ENCODE results near the gene TUBG1. TPM values are rescaled to one million over a fixed set of nuclear protein-coding genes. Genes with fewer than 3 reads are reported as not detected.

Gene TUBG1
- total and polyA plus RNA-seq, 8 donors = 18.5 to 72.4 (median 45.7) TPM

DNA sequence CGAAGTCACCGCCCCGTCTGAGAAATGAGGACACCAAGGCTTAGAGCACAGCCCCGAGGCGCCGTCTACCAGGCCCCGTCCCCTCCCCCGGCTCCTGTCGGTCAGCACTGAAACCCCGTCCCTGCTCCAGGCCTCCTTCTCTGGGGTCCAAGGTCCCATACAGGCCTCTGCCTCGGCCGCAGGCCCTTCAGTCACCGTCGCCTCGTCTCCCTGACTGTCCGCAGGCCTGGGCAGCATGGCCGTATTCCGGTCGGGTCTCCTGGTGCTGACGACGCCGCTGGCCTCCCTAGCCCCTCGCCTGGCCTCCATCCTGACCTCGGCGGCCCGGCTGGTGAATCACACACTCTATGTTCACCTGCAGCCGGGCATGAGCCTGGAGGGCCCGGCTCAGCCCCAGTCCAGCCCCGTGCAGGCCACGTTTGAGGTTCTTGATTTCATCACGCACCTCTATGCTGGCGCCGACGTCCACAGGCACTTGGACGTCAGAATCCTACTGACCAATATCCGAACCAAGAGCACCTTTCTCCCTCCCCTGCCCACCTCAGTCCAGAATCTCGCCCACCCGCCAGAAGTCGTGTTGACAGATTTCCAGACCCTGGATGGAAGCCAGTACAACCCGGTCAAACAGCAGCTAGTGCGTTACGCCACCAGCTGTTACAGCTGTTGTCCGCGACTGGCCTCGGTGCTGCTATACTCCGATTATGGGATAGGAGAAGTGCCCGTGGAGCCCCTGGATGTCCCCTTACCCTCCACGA, 46.9 kb upstream of the TUBG1 start:
- Histone ChIP-seq H3K9me3 (no peaks in the 10 kb centered on the region), H3K27me3 (no peaks in the 10 kb centered on the region), H3K36me3 (peaks cover 22 to 29% (median 23%) of the 10 kb centered on the region in 4 donors), H3K4me3 (peak overlapping the region; percentile 77 to 97 (median 93)), H3K4me1 (peaks cover 37 to 56% (median 55%) of the 10 kb centered on the region in 4 donors), H3K27ac (peak overlapping the region; percentile 91 to 95 (median 94))
- intact Hi-C loops (cut with DNase I; ENCODE audit: low total_unique reads) = no loop called here
- no peak for DNase-seq
- no peak for TF ChIP-seq CTCF (IDR thresholded peaks at IDR 0.05)
- TF ChIP-seq EP300 (IDR thresholded peaks at IDR 0.05) = no peak
- TF ChIP-seq POLR2AphosphoS5 (IDR thresholded peaks at IDR 0.05) = no peak
- TF ChIP-seq POLR2A (IDR thresholded peaks at IDR 0.05) = no peak
- 4 to 14% (median 5%) methylated on average over 34 to 48 of the region's 48 CpGs for WGBS, 5 donors

- Histone ChIP-seq H3K36me3 (peaks cover 22 to 29% (median 23%) of the 10 kb centered on the region in 4 donors), H3K4me3 (peak overlapping the region; percentile 77 to 97 (median 93)), H3K27me3 (no peaks in the 10 kb centered on the region), H3K4me1 (peaks cover 41 to 62% (median 61%) of the 10 kb centered on the region in 4 donors), H3K9me3 (no peaks in the 10 kb centered on the region), H3K27ac (peak overlapping the region; percentile 91 to 95 (median 94))
- no peak for TF ChIP-seq EP300 (IDR thresholded peaks at IDR 0.05)
- TF ChIP-seq POLR2A (IDR thresholded peaks at IDR 0.05) = no peak
- TF ChIP-seq POLR2AphosphoS5 (IDR thresholded peaks at IDR 0.05) = no peak
- no peak for TF ChIP-seq CTCF (IDR thresholded peaks at IDR 0.05)
- DNase-seq = no peak
- WGBS, 5 donors = 35 to 59% (median 50%) methylated on average over 11 to 14 of the region's 14 CpGs
- intact Hi-C loops (cut with DNase I; ENCODE audit: low total_unique reads) = no loop called here
Observed at GRCh38 chr17:42563143-42563509, 46.4 kb upstream of the TUBG1 start.

DNA sequence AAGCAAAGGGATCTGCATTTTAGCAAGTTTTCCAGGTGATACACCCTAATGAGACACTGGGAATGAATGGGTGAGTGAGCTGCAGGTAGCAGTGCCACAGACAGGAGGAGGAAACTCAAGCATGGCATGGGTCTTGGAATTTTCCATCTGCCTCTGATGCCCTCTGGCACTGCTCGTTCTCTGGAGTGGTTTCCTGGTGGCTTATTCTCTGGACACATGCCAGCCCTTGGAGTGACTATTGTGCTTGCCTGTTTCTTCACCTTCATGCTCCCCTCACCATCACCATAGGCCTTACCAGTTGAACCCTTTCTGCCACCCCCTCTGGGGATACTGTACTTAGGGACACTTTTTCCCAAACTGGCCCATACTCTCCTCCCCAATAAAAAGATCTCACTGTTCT, 45.9 kb upstream of the TUBG1 start:
- Histone ChIP-seq H3K27ac (peak overlapping the region; percentile 91 to 95 (median 94)), H3K27me3 (no peaks in the 10 kb centered on the region), H3K4me1 (peaks cover 45 to 66% (median 65%) of the 10 kb centered on the region in 4 donors), H3K9me3 (no peaks in the 10 kb centered on the region), H3K36me3 (peaks cover 25 to 32% (median 26%) of the 10 kb centered on the region in 4 donors), H3K4me3 (peak overlapping the region; percentile 77 to 97 (median 93))
- DNase-seq = peak in 1 of 2 donors; percentile 80
- 0 to 20% (median 10%) methylated on average over 1 of the region's 1 CpG for WGBS, 5 donors
- TF ChIP-seq CTCF (IDR thresholded peaks at IDR 0.05) = peak in 1 of 7 experiments; percentile 39
- TF ChIP-seq POLR2A (IDR thresholded peaks at IDR 0.05) = no peak
- TF ChIP-seq EP300 (IDR thresholded peaks at IDR 0.05) = no peak
- TF ChIP-seq POLR2AphosphoS5 (IDR thresholded peaks at IDR 0.05) = peak in 1 of 3 donors; percentile 22
- intact Hi-C loops (cut with DNase I; ENCODE audit: low total_unique reads) = no loop called here

GRCh38 chr17:42563950-42564349, 45.5 kb upstream of the TUBG1 start:
- peak overlapping the region in 3 of 4 donors; percentile 77 to 97 (median 96) for H3K4me3 ChIP-seq
- H3K9me3 ChIP-seq = no peaks in the 10 kb centered on the region
- H3K27ac ChIP-seq = peak overlapping the region; percentile 47 to 95 (median 91)
- H3K36me3 ChIP-seq = peaks cover 29 to 36% (median 30%) of the 10 kb centered on the region in 4 donors
- no peaks in the 10 kb centered on the region for H3K27me3 ChIP-seq
- TF ChIP-seq EP300 (IDR thresholded peaks at IDR 0.05) (no peak), CTCF (IDR thresholded peaks at IDR 0.05) (no peak), POLR2AphosphoS5 (IDR thresholded peaks at IDR 0.05) (no peak)
- H3K4me1 ChIP-seq = peaks cover 49 to 70% (median 69%) of the 10 kb centered on the region in 4 donors
- intact Hi-C loops (cut with DNase I; ENCODE audit: low total_unique reads) = no loop called here
- DNase-seq = no peak
- 81 to 85% (median 82%) methylated on average over 9 of the region's 9 CpGs for WGBS, 5 donors
